ENCODE results near the gene PDCD4. TPM values are rescaled to one million over a fixed set of nuclear protein-coding genes. Genes with fewer than 3 reads are reported as not detected.
"Not testable (repeated sequence)": the region's sequence is repeated elsewhere in the genome, so short reads cannot be mapped to it uniquely, and the experiment has no call there.

PDCD4 gene
- total RNA-seq, 1 donor from 2014 or later = 144 TPM

- no peak for ATAC-seq
These were observed 14.4 kb downstream of the PDCD4 start for GRCh38 chr10:110885932-110886674.

- no peak for ATAC-seq
These were observed 15.8 kb downstream of the PDCD4 start for GRCh38 chr10:110887560-110887959.

GRCh38 chr10:110892602-110893288 is 21.0 kb downstream of the PDCD4 start:
- ATAC-seq = no peak

GRCh38 chr10:110893559-110894179 is 21.9 kb downstream of the PDCD4 start:
- ATAC-seq = peak; percentile 84

- no peak for ATAC-seq
These were observed 25.5 kb downstream of the PDCD4 start for GRCh38 chr10:110897184-110897583.

- no peak for ATAC-seq
These were observed 26.7 kb downstream of the PDCD4 start for GRCh38 chr10:110898391-110898790.

- no peak for ATAC-seq
These were observed 29.3 kb downstream of the PDCD4 start for GRCh38 chr10:110900983-110901382.

- ATAC-seq = peak; percentile 96
These were observed 30.5 kb downstream of the PDCD4 start for GRCh38 chr10:110901954-110902819.

- ATAC-seq = peak; percentile 31
These were observed 31.9 kb downstream of the PDCD4 start for GRCh38 chr10:110903280-110904278.

GRCh38 chr10:110910138-110910537 is 38.4 kb downstream of the PDCD4 start:
- ATAC-seq = no peak

- no peak for ATAC-seq
These were observed 40.6 kb downstream of the PDCD4 start for GRCh38 chr10:110912374-110912773.

- ATAC-seq = no peak
These were observed 42.7 kb downstream of the PDCD4 start for GRCh38 chr10:110914431-110914830.

- ATAC-seq = no peak
These were observed 43.3 kb downstream of the PDCD4 start for GRCh38 chr10:110915035-110915434.

- not testable (repeated sequence) for ATAC-seq
These were observed 43.9 kb downstream of the PDCD4 start for GRCh38 chr10:110915600-110915999.

GRCh38 chr10:110916554-110917346 is 45.0 kb downstream of the PDCD4 start:
- ATAC-seq = no peak

- ATAC-seq = no peak
These were observed 46.5 kb downstream of the PDCD4 start for GRCh38 chr10:110918269-110918642.

- peak; percentile 98 for ATAC-seq
These were observed 47.1 kb downstream of the PDCD4 start, which contains the start of gene BBIP1 for GRCh38 chr10:110918643-110919348. Gene BBIP1, minus strand, starts transcription at chr10:110919180. Its CDS starts 1,023 bp downstream, at chr10:110918157.

GRCh38 chr10:110919349-110919931 is 47.7 kb downstream of the PDCD4 start, which contains the start of gene SHOC2:
Gene SHOC2, plus strand, starts transcription at chr10:110919604. Its CDS starts 44,755 bp downstream, at chr10:110964359.
- ATAC-seq = peak; percentile 60

All from esophagus mucosa (tissue), 1 donor.